ENCODE measurements around the gene PCDHGB6. TPM values are rescaled to one million over a fixed set of nuclear protein-coding genes. Genes with fewer than 3 reads are reported as not detected.

The PCDHGB6 gene
- total RNA-seq, 1 donor from 2014 or later, result 0.18 TPM

DNA sequence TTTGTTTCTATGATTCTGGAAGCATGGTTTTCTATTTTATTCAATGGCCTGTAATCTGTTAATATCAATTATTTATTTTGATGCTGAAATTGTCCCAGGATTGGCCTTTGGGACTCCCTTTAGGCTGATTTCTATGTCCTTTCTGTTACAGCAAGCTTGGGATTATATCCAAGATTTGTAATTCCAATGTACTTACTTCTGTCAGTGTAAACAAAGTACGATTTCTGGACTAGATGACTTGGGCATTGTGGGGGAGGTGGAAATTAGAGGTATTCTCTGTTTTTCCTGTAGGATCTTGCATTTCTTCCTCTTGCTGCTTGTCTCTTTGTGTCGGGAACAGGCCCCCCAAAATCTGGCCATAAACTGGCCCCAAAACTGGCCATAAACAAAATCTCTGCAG is 26.2 kb downstream of the PCDHGB6 start:
- no peak overlapping the region for H3K27ac Mint-ChIP-seq
- intact Hi-C loops (cut with micrococcal nuclease), result loop anchor here (2.0 kb wide), 1 partner anchor 33 kb away; no protein-coding TSS in a partner anchor
- H3K36me3 Mint-ChIP-seq (ENCODE audit: low read depth), result no peaks in the 10 kb centered on the region
- no peak for DNase-seq (ENCODE audit: low spot score)
- H3K27me3 Mint-ChIP-seq (ENCODE audit: insufficient read depth), result peaks cover 12% of the 10 kb centered on the region
- no peaks in the 10 kb centered on the region for H3K4me1 Mint-ChIP-seq (ENCODE audit: low read depth)
- no peak overlapping the region for H3K4me3 Mint-ChIP-seq
- peaks cover 26% of the 10 kb centered on the region for H3K9me3 Mint-ChIP-seq

DNA sequence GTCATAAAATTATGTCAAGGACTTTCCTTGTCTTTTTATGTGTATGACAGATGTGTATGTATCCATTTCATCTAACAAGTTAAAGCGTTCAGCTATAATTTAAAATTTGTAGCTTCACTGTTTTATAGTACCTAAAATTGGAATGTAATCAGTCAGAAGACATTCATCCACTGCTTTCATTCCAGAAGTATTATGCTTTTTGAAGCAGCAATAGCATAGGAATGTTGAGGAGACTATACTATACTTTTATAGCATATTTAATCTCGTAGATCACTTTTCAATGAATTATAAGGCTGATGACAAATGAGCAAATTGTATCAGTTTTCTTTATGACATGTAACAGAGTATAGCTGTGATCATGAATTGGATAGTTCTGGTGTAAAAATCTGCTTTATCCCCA is 29.4 kb downstream of the PCDHGB6 start:
- DNase-seq (ENCODE audit: low spot score), result no peak
- peaks cover 4% of the 10 kb centered on the region for H3K27me3 Mint-ChIP-seq (ENCODE audit: insufficient read depth)
- no peak overlapping the region for H3K27ac Mint-ChIP-seq
- intact Hi-C loops (cut with micrococcal nuclease), result no loop called here
- H3K4me3 Mint-ChIP-seq, result no peak overlapping the region
- no peaks in the 10 kb centered on the region for H3K36me3 Mint-ChIP-seq (ENCODE audit: low read depth)
- peaks cover 10% of the 10 kb centered on the region for H3K9me3 Mint-ChIP-seq
- no peaks in the 10 kb centered on the region for H3K4me1 Mint-ChIP-seq (ENCODE audit: low read depth)

DNA sequence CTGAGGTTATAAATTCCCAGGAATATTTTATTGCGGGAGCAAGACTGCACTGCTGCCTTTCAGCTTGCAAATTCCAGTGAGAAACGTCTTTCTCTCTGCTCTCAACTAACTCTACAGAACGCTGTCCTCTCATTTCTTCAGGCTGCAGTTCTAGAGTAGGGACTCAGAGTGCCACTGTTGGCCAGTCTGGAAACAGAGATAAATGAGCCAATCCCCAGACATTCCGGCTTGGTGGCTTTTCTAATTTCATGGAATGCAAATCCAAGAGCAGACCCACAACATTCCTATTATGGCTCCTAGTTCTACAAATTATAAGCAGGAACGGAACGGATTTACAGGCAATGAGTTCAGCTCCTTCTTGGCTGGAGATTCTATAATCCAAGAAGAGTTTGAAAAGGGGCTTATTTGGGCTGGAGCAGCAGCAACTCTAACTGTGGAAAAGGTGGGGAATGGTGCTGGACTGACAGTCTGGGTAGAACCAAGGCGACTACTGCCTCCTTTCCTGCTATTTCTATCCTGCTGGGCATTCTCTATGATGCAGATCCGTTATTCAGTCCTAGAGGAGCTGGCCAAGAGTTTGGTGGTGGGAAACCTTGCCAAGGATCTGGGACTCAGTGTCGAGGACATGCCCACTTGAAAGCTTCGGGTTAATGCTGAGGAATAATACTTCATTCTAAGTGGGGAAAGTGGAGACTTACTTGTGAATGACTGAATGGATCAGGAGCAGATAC is 31.8 kb downstream of the PCDHGB6 start:
- no peak for DNase-seq (ENCODE audit: low spot score)
- Mint-ChIP-seq H3K27me3 (ENCODE audit: insufficient read depth) (peaks cover 6% of the 10 kb centered on the region), H3K27ac (no peak overlapping the region), H3K4me1 (ENCODE audit: low read depth) (no peaks in the 10 kb centered on the region), H3K36me3 (ENCODE audit: low read depth) (no peaks in the 10 kb centered on the region), H3K4me3 (no peak overlapping the region), H3K9me3 (peaks cover 3% of the 10 kb centered on the region)
- intact Hi-C loops (cut with micrococcal nuclease), result no loop called here

DNA sequence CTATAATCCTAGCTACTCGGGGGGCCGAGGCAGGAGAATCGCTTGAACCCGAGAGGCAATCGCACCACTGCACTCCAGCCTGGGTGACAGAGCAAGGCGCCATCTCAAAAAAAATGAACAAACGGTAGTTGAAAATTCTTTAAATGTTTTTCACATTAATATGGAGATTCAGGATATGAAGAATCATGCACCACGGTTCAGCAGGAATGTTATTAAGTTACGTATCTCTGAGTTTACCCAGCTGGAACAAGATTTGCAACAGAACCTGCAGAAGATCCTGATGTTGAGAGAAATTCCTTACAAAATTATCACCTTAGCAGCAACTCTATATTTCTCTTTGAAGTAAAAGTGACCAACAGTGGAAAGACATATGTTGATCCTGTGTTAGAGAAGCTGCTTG is 32.5 kb downstream of the PCDHGB6 start:
- Mint-ChIP-seq H3K9me3 (peaks cover 3% of the 10 kb centered on the region), H3K4me3 (no peak overlapping the region), H3K27me3 (ENCODE audit: insufficient read depth) (peaks cover 8% of the 10 kb centered on the region), H3K36me3 (ENCODE audit: low read depth) (no peaks in the 10 kb centered on the region), H3K27ac (no peak overlapping the region), H3K4me1 (ENCODE audit: low read depth) (no peaks in the 10 kb centered on the region)
- no peak for DNase-seq (ENCODE audit: low spot score)
- intact Hi-C loops (cut with micrococcal nuclease), result no loop called here

DNA sequence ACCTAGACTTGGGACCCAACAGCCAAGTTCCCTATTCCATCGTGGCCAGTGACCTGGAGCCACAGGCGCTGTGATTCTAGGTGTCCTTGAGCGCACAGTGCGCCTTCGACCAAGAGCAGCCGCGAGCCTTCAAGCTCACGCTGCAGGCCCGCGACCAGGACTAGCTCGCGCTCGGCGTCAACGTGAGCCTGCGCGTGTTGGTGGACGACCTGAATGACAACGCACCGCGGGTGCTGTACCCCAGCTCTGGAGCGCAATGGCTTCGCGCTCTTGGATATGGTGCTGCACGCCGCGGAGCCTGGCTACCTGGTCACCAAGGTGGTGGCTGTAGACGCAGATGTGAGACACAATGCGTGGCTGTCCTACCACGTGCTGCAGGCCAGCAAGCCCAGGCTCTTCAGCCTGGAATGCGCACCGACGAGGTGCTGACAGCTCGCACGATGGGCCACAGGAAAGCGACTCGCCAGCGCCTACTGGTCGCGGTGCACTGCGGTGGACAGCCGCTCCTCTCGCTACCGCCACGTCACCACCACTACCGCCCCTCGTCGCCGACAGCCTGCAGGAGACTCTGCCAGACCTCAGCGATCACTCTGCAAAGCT is 33.9 kb downstream of the PCDHGB6 start:
- Mint-ChIP-seq H3K27me3 (ENCODE audit: insufficient read depth) (peaks cover 4% of the 10 kb centered on the region), H3K9me3 (peaks cover 3% of the 10 kb centered on the region), H3K4me3 (no peak overlapping the region)

More for the DNA sequence above, 33.9 kb downstream of the PCDHGB6 start:
- Mint-ChIP-seq H3K27ac (no peak overlapping the region), H3K36me3 (ENCODE audit: low read depth) (no peaks in the 10 kb centered on the region), H3K4me1 (ENCODE audit: low read depth) (no peaks in the 10 kb centered on the region)
- intact Hi-C loops (cut with micrococcal nuclease), result no loop called here
- DNase-seq (ENCODE audit: low spot score), result no peak

Other genes starting within 250 kb of the PCDHGB6 start
- not detected in 2 replicates for gene PCDHB7, start 235.4 kb upstream of the PCDHGB6 start, total RNA-seq
- not detected in 2 replicates for gene PCDHB8, start 230.2 kb upstream of the PCDHGB6 start, total RNA-seq
- gene PCDHB16, start 225.6 kb upstream of the PCDHGB6 start, total RNA-seq, result not detected in 2 replicates
- gene PCDHB9, start 220.9 kb upstream of the PCDHGB6 start, total RNA-seq, result not detected in 2 replicates
- gene PCDHB10, start 215.7 kb upstream of the PCDHGB6 start, total RNA-seq, result not detected in 2 replicates
- not detected in 2 replicates for gene PCDHB11, start 208.4 kb upstream of the PCDHGB6 start, total RNA-seq
- gene PCDHB12, start 199.3 kb upstream of the PCDHGB6 start, total RNA-seq, result not detected in 2 replicates
- not detected in 2 replicates for gene PCDHB13, start 194.1 kb upstream of the PCDHGB6 start, total RNA-seq
- not detected in 2 replicates for gene PCDHB14, start 184.7 kb upstream of the PCDHGB6 start, total RNA-seq
- gene PCDHB15, start 162.6 kb upstream of the PCDHGB6 start, total RNA-seq, result not detected in 2 replicates
- 0.20 and 0.57 TPM in 2 replicates for gene SLC25A2, start 104.0 kb upstream of the PCDHGB6 start, total RNA-seq
- gene TAF7, start 87.2 kb upstream of the PCDHGB6 start, total RNA-seq, result 71.6 and 73.7 TPM in 2 replicates
- gene PCDHGA1, start 77.5 kb upstream of the PCDHGB6 start, total RNA-seq, result 0.10 TPM in 2 replicates
- gene PCDHGA2, start 69.3 kb upstream of the PCDHGB6 start, total RNA-seq, result 0.08 and 0.17 TPM in 2 replicates
- 0.10 TPM in 1 of 2 replicates, not detected in the other for gene PCDHGA3, start 64.2 kb upstream of the PCDHGB6 start, total RNA-seq
- gene PCDHGB1, start 57.9 kb upstream of the PCDHGB6 start, total RNA-seq, result 0.18 and 0.32 TPM in 2 replicates
- gene PCDHGA4, start 53.0 kb upstream of the PCDHGB6 start, total RNA-seq, result 0.21 and 0.44 TPM in 2 replicates
- 0.47 and 0.93 TPM in 2 replicates for gene PCDHGB2, start 48.0 kb upstream of the PCDHGB6 start, total RNA-seq
- 0.24 and 0.31 TPM in 2 replicates for gene PCDHGA5, start 43.9 kb upstream of the PCDHGB6 start, total RNA-seq
- gene PCDHGB3, start 37.8 kb upstream of the PCDHGB6 start, total RNA-seq, result 0.47 and 0.66 TPM in 2 replicates
- gene PCDHGA6, start 34.1 kb upstream of the PCDHGB6 start, total RNA-seq, result 0.16 and 0.42 TPM in 2 replicates
- gene PCDHGA7, start 25.3 kb upstream of the PCDHGB6 start, total RNA-seq, result 0.16 and 0.22 TPM in 2 replicates
- gene PCDHGB4, start 20.3 kb upstream of the PCDHGB6 start, total RNA-seq, result 0.18 and 0.27 TPM in 2 replicates
- 0.03 TPM in 1 of 2 replicates, not detected in the other for gene PCDHGA8, start 15.4 kb upstream of the PCDHGB6 start, total RNA-seq
- gene PCDHGB5, start 10.1 kb upstream of the PCDHGB6 start, total RNA-seq, result 0.56 and 0.83 TPM in 2 replicates
- gene PCDHGA9, start 5.2 kb upstream of the PCDHGB6 start, total RNA-seq, result 0.21 and 0.39 TPM in 2 replicates
- 0.10 and 0.13 TPM in 2 replicates for gene PCDHGA10, start 5.0 kb downstream of the PCDHGB6 start, total RNA-seq
- gene PCDHGB7, start 9.7 kb downstream of the PCDHGB6 start, total RNA-seq, result 0.13 TPM in 1 of 2 replicates, not detected in the other
- 0.16 and 0.24 TPM in 2 replicates for gene PCDHGA11, start 13.0 kb downstream of the PCDHGB6 start, total RNA-seq
- gene PCDHGA12, start 22.5 kb downstream of the PCDHGB6 start, total RNA-seq, result 0.18 TPM in 1 of 2 replicates, not detected in the other
- gene PCDHGC3, start 67.9 kb downstream of the PCDHGB6 start, total RNA-seq, result 0.31 and 0.32 TPM in 2 replicates
- not detected in 2 replicates for gene PCDHGC4, start 77.0 kb downstream of the PCDHGB6 start, total RNA-seq
- gene PCDHGC5, start 81.1 kb downstream of the PCDHGB6 start, total RNA-seq, result not detected in 2 replicates
- 221 and 234 TPM in 2 replicates for gene DIAPH1, start 211.0 kb downstream of the PCDHGB6 start, total RNA-seq
- gene HDAC3, start 228.8 kb downstream of the PCDHGB6 start, total RNA-seq, result 83.1 and 87.2 TPM in 2 replicates
- 19.3 and 19.5 TPM in 2 replicates for gene RELL2, start 229.0 kb downstream of the PCDHGB6 start, total RNA-seq
- gene FCHSD1, start 243.4 kb downstream of the PCDHGB6 start, total RNA-seq, result 37.0 and 37.1 TPM in 2 replicates

All from activated T-helper 1 cell treated with anti-CD3 and anti-CD28 coated beads, Interleukin-12 subunit alpha, Interleukin-12 subunit beta, Interleukin-2, Interleukin-4 antibody, amounts not matched to agents 30 ng/mL and 10 ng/mL and 1 ng/mL, durations not matched to agents 14 hours and 24 hours and 36 hours (primary cell).